Left cardiac atrium (tissue), 4 donors: ENCODE results near the gene GRIK1. TPM values are rescaled to one million over a fixed set of nuclear protein-coding genes. Genes with fewer than 3 reads are reported as not detected.

Experiments used
- ATAC-seq, 2 donors: fragments of 200-7000 bp; cut with Tn5 transposase; one replicate each; pipeline ENCODE4 v1.9.1; 2020; ENCODE audit warnings: mild to moderate bottlenecking in 2 of 2, moderate library complexity in 2 of 2
- DNase-seq: peaks from one replicate; pipeline ENCODE4 v3.0.0-alpha.2; 2020
- intact Hi-C, 2 donors: fragments of 100-400 bp; cut with DNase I; formaldehyde crosslinking; loops; one replicate each; pipeline versions ENCODE4 v1.14.1 to v1.15.1; 2022 to 2023
- total RNA-seq, 2 donors: library from RNA; stranded (reverse); fragmentation: NEBNext Ultra II Directional; extraction: Animal tissue kit (Norgen Biotek cat#: 25700); gene quantifications; one replicate each; pipeline ENCODE4 v1.2.1, GENCODE V29; 2021
- donor health status: DM: no; HTN: yes; CAD: no.
- donor health status: DM: no; HTN: yes; CAD: no; lungs with severe emphysema.
- donor health status: DM: yes; HTN: yes; CAD: no.
- donor health status: Dilated cardiomyopathy.

GRIK1 gene
- total RNA-seq, 2 donors from 2014 or later, result not detected

DNA sequence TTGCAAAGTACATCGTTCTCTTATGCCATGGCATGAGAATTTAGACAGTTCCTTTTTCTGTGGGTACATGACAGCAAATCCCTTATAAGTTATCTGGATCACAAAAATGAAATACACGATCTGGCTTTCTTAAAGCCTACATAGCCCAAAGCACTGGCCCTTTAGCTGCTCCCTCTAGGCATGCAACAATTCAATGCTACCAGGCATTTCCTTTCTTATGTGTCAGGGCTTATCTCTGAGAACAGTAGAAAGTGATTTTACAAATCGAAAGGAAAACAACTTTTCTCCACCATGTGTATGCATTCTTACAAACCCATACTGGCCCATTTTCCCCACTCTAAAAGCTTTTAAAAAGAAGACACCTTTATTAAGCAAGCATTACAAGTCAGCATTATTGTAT, 139.7 kb downstream of the GRIK1 start:
- DNase-seq (no peak), ATAC-seq (no peak)
- intact Hi-C loops, result no loop called here

DNA sequence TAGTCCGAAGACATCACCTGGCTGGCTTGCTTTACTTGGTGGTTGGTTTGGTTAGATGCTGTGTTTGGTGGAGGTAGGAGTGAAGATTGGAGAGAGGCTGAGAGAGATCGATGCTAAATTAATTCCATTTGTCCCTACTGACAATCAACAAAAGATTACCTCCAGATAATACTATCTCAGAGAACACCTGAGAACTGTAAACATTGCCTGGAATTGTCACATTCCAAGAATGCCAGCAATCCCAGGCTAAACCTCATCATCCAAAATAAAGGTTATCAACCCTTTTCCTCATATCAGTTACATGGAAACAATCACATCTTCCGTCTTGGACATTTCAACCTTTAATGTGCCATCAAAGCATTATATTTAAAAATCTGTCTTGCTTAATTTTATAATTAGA, 141.0 kb downstream of the GRIK1 start:
- ATAC-seq (no peak), DNase-seq (no peak)
- intact Hi-C loops, result no loop called here

DNA sequence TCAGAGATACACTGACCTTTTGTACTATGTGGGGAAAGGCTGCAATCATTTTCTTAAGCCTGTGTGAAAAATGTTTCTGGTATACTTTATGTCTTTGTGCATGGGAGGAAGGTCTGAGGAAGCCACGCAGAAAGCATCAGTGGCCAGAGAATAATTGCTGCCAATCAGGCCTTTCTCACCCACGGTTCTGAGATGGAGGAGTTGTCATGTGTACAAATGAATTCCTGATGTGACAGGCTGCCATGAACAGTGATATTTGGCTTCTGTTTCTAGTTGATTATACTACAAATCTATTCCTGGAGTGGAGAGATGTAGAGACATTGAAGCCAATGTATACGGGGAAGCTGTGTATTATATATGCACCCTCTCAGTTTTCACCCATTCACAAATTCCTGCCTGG, 142.6 kb downstream of the GRIK1 start:
- DNase-seq (no peak), ATAC-seq (no peak)
- intact Hi-C loops, result no loop called here

GRCh38 chr21:29793712-29794111, 146.1 kb downstream of the GRIK1 start:
- intact Hi-C loops, result no loop called here
- no peak for DNase-seq
- ATAC-seq, result no peak

- ATAC-seq, result no peak
- no peak for DNase-seq
- intact Hi-C loops, result no loop called here
Observed at GRCh38 chr21:29789393-29789792, 150.4 kb downstream of the GRIK1 start.

GRCh38 chr21:29788752-29789151, 151.0 kb downstream of the GRIK1 start:
- ATAC-seq (no peak), DNase-seq (no peak)
- intact Hi-C loops, result no loop called here

- intact Hi-C loops, result no loop called here
Observed at GRCh38 chr21:29787361-29787909, 152.4 kb downstream of the GRIK1 start.

GRCh38 chr21:29786496-29787360, 153.1 kb downstream of the GRIK1 start:
- intact Hi-C loops, result no loop called here
- DNase-seq, result no peak
- ATAC-seq, result no peak

More at GRCh38 chr21:29787361-29787909, 152.4 kb downstream of the GRIK1 start:
- ATAC-seq (no peak), DNase-seq (no peak)

DNA sequence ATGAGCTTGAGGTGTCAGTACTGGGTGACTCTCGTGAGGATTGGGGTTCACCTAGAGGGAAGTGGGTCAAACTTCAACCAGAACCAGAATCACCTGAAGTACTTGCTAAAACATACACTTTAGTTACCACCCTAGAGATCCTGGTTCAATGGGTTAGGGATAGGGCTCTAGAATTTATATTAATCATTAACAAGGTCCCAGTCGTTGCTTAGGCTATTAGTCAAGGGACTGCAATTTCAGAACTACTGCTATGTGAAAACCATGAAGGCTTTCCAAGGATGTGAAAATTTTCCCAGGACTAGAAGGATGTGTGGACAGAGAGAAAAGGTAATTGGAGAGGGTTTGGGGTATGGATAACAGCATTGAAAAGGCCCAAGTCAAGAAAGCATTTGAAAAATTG, 162.6 kb downstream of the GRIK1 start:
- no peak for ATAC-seq
- no peak for DNase-seq
- intact Hi-C loops, result no loop called here

- intact Hi-C loops, result no loop called here
- ATAC-seq, result no peak
Observed at GRCh38 chr21:29775462-29775861, 164.3 kb downstream of the GRIK1 start.

GRCh38 chr21:29771491-29772066, 168.2 kb downstream of the GRIK1 start:
- DNase-seq, result no peak
- intact Hi-C loops, result no loop called here
- no peak for ATAC-seq

More at GRCh38 chr21:29775462-29775861, 164.3 kb downstream of the GRIK1 start:
- DNase-seq, result no peak

DNA sequence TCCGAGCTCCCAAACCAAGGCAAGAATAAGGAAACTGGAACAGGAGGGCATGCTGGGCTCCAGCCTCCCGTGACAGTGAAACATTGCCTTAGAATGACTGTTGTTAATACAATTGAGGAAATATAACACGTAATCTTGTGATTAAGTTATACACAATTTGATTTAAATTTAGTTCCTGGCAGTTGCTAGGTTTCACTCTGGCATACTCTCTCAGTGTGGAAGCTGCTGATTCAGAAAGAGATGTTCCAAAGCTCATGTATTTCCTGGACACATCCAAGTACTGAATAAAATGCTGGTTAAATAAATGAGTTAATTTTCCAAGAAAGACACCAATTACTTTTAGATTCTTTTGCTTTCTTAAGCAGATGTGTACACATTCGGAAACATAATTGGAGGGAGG, 176.1 kb downstream of the GRIK1 start:
- no peak for DNase-seq

DNA sequence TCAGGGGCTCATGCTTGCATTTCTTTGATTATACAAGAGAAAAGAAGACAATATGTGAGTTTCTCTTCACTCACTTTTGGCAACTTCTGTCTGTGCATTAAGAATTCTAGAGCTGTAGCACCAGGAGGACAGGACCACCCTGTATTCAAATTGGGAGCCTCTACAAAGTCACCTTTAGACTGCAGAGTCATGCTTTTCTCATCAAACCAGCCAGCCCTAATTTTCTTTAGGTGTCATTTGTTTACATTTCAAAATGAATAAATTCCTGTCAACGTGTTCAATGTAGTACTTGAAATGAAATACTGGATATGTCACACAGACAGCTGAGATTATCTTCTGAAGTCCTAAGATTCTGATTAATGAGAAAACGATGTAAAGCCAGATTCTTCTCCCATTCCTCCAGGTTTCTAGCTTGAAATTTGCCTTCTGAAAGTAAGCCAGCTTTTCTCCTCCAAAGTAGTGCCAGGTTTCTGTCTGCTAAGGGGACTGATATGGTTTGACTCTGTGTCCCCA, 177.2 kb downstream of the GRIK1 start:
- ATAC-seq (no peak), DNase-seq (no peak)
- intact Hi-C loops, result no loop called here

More for the DNA sequence above, 176.1 kb downstream of the GRIK1 start:
- no peak for ATAC-seq
- intact Hi-C loops, result no loop called here

DNA sequence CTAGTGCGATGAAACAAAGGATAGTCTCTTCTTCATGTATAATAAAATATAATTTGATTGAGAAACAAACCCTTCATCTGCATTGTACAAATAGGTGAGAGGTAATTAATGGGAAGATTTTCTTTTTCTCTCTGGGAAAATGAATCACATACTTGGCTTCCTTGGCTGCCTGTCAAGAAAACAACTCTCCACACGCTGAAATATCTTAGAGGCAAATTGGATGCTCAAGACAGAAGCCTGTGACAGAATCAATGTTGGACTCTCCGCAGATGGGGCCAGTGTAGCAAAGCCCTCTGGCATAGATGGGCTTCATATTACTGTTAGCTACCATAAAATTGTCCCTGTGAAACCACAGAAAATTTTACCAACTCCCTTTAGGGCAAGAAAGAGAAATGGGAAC, 186.6 kb downstream of the GRIK1 start:
- DNase-seq (no peak), ATAC-seq (no peak)
- intact Hi-C loops, result no loop called here

DNA sequence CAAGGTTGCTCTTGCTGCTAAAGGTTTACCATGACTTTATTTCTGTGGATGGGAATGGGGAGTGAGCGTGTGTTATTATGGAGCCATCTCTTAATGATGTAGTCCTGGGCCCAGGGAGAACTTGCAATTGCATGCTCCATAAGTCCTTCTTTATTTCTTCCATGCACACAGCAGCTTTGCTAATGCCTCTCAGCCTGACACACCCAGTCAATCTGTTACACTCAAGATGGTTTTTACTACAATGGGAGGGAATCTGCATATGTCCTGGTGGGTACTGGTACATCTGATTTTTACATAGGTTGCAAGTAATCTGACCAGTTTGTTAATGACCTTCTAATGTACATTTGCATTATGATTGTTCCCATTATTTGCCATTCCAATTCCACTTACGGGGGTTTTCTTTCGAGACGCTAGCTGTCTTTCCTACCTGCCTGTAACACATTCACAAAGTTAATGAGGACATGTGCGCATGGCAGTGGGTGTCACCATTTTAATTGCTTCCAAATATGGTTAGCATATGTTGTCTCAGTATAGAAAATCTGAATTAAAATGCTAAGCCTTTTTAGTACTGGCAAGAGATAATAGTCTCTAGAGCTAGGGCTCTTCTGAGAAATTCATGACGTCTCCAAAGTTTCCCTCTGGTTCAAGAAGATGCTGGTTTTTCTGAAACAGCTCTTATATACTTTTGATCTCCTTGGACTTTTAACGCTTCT, 188.2 kb downstream of the GRIK1 start:
- no peak for ATAC-seq

GRCh38 chr21:29749957-29750356, 189.8 kb downstream of the GRIK1 start:
- DNase-seq (no peak), ATAC-seq (no peak)
- intact Hi-C loops, result no loop called here

More for the DNA sequence above, 188.2 kb downstream of the GRIK1 start:
- intact Hi-C loops, result no loop called here
- DNase-seq, result no peak

DNA sequence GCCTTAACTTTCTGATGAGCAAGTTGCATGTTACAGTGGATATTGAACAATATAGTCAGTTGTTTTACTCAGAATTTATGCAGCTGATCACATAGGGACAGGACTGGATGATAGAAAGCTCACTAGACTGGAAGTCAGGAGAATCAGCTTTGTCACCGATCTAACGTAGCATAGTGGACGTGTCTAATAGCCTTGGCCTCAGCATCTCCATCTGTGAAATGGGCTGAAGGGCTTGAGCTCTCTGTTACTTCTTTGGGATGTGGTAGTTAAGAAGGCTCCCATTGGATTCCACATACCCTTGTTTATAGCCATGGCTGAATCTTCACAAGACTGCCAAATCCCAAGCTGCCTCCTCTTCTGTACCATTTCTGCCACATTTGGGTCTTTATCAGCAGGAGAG, 190.6 kb downstream of the GRIK1 start:
- intact Hi-C loops, result no loop called here
- ATAC-seq, result no peak
- DNase-seq, result no peak

DNA sequence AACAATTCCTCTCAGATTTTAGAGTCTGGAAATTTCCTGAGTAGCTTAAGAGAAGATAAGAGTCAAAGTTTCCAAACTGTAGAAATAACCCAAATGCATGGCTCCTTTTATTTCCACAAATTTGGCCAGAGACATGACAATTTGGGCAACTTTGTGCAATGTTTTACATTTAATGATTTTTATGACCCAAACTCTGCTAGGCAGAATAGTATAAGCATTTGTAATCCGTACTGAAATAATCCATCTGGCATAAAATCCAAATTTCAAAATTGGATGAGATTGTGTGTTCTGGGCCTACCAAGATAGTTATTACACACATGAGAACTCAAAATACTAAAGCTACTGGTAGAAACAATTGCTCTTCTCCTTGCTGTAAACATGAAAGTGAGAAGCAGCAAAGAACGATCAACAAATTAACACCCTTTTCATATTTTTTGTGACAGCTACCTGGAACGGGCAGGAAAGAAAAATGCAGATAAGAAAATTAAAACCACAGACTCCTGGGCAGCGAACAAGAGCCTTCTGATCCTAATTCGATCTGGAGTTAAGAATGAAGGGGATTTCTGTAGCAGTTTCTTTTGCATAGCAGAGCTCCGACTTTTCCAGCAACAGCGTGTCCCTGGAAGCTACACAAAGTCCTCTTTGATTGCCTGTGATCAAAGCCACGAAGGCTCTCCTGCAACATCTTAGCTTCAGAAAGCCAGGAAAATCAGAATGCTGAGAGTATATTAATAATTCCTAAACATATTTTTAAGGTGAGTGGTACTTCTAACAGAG, 191.2 kb downstream of the GRIK1 start:
- intact Hi-C loops, result no loop called here
- ATAC-seq (no peak), DNase-seq (no peak)

DNA sequence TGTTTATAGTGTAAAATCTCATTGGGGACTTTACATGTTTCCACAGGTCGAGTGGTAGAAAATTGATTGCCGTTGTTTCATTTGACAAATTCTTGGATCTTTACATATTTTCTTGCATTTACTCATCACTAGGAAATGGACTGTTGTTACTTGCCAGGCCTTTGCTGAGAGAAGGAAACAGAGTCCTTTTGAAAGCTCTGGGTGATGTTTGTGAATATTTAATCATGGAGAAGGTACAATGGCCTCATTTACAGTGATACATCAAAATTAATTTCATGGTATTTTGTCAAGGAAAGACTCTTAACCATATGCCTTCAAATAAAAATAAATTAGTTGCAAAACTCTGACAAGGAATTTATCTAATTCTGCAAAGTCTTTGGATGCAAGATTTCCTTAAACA, 198.0 kb downstream of the GRIK1 start:
- ATAC-seq, result no peak
- intact Hi-C loops, result no loop called here
- DNase-seq, result no peak
